ENCODE data around the gene MAPKAPK5.
"Not testable (repeated sequence)": the region's sequence is repeated elsewhere in the genome, so short reads cannot be mapped to it uniquely, and the experiment has no call there.

MAPKAPK5 gene

DNA sequence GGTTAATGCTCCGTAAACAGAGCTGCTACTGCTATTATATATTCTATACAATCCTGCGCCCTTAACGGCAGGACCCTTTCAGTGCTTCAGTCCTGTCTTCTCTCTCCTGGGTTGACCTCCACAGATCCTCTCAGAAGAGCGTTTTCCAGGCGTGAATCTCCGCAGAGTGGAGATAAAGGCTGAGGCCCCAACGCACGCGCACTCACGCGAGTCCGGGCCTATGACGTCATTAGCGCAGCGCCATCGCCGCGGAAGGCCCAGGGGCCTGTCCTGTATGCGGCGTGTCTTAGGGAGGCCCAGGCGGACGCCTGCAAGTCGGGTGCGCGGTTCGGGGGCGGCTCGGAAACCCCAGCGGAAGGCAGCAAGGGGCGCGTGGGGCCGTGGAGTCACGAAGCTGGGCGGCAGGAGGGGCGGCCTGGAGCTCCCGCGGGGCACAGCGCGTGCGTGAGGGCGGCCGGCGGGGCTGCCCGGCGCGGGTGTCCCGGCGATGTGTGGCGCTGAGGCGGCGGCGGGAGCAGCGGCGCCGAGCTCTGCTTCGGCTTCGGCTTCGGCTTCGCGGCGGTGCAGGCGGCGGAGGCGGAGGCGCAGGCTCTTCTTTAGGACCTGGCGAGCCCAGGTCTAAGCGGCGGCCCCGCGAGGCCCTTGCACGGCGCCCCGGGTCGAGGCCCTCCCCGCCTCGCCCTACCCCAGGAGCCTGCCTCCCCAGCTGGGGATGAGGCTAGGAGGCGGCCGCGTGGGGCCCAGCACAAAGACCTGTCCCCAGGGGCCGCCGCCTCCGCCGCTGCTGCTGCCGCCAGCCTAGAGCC lies at the start of gene MAPKAPK5:
Gene MAPKAPK5, plus strand, starts transcription at position 479 of the 806 bp plus-strand sequence. CDS start 506 bp downstream, outside the sequence.
- peak; percentile 94 for DNase-seq (ENCODE audit: low spot score)

GRCh38 chr12:111792856-111793235 lies 49.2 kb upstream of the MAPKAPK5 start:
- DNase-seq (ENCODE audit: low spot score) = no peak

GRCh38 chr12:111798182-111798581 lies 43.8 kb upstream of the MAPKAPK5 start:
- no peak for DNase-seq (ENCODE audit: low spot score)

DNA sequence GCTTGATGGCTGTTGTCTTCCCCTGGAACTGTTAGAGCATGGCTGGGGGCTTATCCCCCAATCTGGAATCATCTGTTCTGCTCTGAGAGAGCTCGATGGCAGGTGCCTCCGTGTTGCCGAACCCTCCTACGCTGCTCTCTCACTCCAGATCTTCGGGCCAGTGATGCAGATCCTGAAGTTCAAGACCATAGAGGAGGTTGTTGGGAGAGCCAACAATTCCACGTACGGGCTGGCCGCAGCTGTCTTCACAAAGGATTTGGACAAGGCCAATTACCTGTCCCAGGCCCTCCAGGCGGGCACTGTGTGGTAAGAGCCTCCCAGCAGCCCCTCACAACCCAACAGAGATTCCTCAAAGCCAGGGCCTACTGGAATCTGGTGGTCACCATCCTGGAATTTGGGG lies 42.3 kb upstream of the MAPKAPK5 start:
- no peak for DNase-seq (ENCODE audit: low spot score)

- DNase-seq (ENCODE audit: low spot score) = no peak
Observed at GRCh38 chr12:111803038-111803626, 38.9 kb upstream of the MAPKAPK5 start.

DNA sequence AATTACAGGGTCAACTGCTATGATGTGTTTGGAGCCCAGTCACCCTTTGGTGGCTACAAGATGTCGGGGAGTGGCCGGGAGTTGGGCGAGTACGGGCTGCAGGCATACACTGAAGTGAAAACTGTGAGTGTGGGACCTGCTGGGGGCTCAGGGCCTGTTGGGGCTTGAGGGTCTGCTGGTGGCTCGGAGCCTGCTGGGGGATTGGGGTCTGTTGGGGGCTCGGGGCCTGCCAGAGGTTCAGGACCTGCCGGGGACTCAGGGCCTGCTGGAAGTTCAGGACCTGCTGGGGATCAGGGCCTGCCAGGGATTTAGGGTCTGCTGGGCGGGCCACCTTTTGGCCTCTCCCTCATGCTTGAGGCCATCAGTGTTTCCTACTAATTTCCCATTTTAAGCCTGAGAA lies 38.2 kb upstream of the MAPKAPK5 start:
- DNase-seq (ENCODE audit: low spot score) = no peak

GRCh38 chr12:111806304-111806703 lies 35.7 kb upstream of the MAPKAPK5 start:
- DNase-seq (ENCODE audit: low spot score) = no peak

DNA sequence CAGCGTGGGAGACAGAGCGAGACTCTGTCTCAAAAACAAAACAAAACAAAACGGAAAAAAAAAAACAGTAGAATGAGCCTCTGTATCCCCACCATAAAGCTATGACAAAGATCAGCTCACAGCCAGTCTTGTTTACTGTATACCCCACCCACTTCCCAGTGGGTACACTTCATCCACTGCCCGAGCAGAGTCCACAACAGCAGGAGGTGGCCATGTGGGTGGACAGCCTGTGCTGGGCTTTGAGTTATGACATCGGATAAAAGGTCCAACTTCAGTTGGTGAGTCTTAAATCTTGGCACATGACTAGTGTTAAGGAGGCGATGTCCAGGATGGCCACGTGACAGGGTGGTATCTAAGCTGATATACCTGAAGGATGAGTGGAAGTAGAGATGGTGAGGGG lies 34.8 kb upstream of the MAPKAPK5 start:
- no peak for DNase-seq (ENCODE audit: low spot score)

DNA sequence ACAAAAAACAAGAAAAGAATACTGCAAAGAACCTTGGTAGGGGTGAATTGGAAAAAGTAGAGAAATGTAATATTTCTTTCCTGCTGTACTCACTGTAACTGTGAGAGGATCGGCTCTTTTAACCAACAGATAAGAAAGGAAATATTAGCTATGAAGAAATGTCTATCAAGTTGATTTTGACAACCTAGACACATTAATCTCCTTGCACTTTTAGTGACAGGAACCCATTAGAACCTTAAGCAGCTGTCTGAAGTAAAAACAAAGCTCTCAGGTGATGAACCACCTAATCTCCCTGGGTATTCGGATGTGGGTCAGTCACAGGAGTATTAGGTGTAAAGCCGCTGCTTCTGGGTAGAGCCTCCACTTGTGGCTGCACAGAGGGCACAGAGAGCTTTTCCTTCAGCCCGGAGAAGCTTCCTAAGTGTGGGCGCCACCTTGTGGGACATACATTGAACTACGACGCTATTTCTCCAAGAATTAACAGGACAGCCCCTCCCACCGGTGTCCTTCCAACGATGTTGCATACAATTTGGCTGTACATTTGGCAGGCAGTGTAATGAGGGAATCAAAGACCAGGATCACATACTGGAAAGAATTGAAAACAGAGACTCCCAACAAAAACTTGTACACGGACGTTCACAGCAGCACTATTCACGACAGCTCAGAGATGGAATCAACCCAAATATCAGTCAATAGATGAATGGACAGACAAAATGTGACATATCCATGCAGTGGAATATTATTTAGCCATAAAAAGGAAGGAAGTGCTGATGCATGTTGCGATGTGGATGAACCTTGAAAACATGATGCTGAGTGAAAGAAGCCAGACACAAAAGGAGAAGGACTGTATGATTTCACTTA lies 28.9 kb upstream of the MAPKAPK5 start:
- DNase-seq (ENCODE audit: low spot score) = peak; percentile 65

GRCh38 chr12:111816065-111816615 lies 25.9 kb upstream of the MAPKAPK5 start:
- DNase-seq (ENCODE audit: low spot score) = no peak

DNA sequence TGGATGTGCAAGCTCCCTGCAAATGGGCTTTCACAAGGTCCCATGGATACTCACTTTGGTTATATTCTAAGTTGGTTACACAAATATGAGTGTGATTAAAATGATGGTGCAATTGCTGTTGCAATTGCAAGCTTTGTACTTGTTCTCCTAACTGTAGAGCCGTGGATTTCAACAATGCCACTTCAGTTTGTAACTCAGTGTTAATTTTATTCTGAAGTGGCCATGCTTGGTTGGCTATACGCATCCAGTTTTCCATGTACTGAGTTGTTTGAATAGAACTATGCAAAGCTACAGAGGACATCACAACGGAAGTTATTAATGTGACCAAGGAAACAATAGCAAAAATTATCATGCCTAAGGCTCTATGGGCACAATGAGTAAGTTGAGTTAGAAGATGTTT lies 25.1 kb upstream of the MAPKAPK5 start:
- DNase-seq (ENCODE audit: low spot score) = not testable (repeated sequence)

GRCh38 chr12:111818340-111818739 lies 23.7 kb upstream of the MAPKAPK5 start:
- no peak for DNase-seq (ENCODE audit: low spot score)

DNA sequence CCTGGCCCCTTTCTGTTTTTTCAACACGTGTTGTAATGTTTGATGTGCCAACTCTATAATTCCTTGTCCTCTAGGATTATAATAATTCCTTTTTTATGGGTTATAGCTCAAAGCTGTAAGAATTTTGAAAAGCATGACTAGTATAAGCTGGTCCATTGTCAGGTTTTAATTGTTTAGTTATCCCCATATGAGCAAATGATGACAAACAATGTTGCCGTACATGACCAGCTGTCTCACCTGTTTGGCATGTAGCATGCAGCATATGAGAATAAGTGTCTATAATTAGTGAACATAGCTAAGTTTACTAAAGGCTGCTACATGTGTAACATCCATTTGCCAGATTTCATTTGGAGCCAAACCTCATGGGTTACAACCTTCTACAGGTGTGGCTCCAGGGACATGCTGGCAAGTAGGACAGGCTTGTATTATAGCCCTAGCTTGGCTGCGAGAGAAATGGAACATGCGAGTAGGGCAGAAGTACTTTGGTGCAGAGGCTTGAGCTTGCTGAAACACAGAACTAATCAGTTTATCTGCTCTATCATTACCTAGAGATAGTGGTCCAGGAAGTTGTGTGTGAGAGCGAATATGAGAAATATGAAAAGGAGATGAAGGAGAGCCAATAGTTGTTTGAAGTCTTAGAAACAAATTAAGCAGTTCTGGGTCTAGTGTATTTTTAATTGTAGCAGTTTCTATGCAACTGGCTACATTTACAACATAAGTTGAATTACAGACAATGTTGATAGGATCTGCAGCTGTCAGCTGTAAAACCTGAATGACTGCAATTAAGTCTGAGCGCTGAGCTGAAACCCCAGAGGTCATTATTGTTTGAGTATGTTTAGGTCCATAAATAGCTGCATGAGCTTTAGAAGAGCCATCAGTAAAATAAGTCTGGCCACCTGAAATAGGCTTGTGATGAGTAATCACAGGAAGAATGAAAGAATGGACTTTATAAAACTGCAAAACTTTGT lies 22.6 kb upstream of the MAPKAPK5 start:
- DNase-seq (ENCODE audit: low spot score) = no peak

GRCh38 chr12:111820828-111821227 lies 21.2 kb upstream of the MAPKAPK5 start:
- not testable (repeated sequence) for DNase-seq (ENCODE audit: low spot score)

GRCh38 chr12:111822886-111823285 lies 19.1 kb upstream of the MAPKAPK5 start:
- no peak for DNase-seq (ENCODE audit: low spot score)

GRCh38 chr12:111823891-111824290 lies 18.1 kb upstream of the MAPKAPK5 start:
- DNase-seq (ENCODE audit: low spot score) = no peak

- DNase-seq (ENCODE audit: low spot score) = not testable (repeated sequence)
Observed at GRCh38 chr12:111824312-111824711, 17.7 kb upstream of the MAPKAPK5 start.

GRCh38 chr12:111825509-111825908 lies 16.5 kb upstream of the MAPKAPK5 start:
- no peak for DNase-seq (ENCODE audit: low spot score)

GRCh38 chr12:111826316-111826715 lies 15.7 kb upstream of the MAPKAPK5 start:
- DNase-seq (ENCODE audit: low spot score) = no peak

GRCh38 chr12:111826992-111827391 lies 15.0 kb upstream of the MAPKAPK5 start:
- no peak for DNase-seq (ENCODE audit: low spot score)

GRCh38 chr12:111827907-111828306 lies 14.1 kb upstream of the MAPKAPK5 start:
- DNase-seq (ENCODE audit: low spot score) = no peak

Data from CD4-positive, alpha-beta T cell treated with Interleukin-6 at 100 ng/mL for 8 hours (primary cell).